ENCODE data around the gene PLAGL2.

The PLAGL2 gene

DNA sequence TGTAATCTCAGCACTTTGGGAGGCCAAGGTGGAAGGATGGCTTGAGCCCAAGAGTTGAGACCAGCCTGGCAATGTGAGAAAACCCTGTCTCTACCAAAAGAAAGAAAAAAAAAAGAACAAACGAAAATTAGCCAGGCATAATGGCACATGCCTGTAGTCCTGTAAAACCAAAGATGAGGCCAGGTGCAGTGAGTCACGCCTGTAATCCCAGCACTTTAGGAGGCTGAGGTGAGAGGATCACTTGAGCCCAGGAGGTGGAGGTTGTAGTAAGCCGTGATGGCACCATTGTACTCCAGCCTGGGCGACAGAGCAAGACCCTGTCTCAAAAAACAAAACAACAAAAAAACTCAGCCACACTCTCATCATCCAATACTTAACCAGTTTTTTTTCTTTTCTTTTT, 37.4 kb upstream of the PLAGL2 start:
- no peak for DNase-seq (ENCODE audit: low read depth)
- TF ChIP-seq, protein P1, sequence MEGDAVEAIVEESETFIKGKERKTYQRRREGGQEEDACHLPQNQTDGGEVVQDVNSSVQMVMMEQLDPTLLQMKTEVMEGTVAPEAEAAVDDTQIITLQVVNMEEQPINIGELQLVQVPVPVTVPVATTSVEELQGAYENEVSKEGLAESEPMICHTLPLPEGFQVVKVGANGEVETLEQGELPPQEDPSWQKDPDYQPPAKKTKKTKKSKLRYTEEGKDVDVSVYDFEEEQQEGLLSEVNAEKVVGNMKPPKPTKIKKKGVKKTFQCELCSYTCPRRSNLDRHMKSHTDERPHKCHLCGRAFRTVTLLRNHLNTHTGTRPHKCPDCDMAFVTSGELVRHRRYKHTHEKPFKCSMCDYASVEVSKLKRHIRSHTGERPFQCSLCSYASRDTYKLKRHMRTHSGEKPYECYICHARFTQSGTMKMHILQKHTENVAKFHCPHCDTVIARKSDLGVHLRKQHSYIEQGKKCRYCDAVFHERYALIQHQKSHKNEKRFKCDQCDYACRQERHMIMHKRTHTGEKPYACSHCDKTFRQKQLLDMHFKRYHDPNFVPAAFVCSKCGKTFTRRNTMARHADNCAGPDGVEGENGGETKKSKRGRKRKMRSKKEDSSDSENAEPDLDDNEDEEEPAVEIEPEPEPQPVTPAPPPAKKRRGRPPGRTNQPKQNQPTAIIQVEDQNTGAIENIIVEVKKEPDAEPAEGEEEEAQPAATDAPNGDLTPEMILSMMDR (IDR thresholded peaks at IDR 0.05; ENCODE audit: low read length, missing control alignments) = no peak
- no peak overlapping the region for H3K4me3 ChIP-seq (replicated peaks; ENCODE audit: low read depth, low read length)

GRCh38 chr20:32244150-32244823, 36.7 kb upstream of the PLAGL2 start:
- TF ChIP-seq, protein P1 (IDR thresholded peaks at IDR 0.05; ENCODE audit: low read length, missing control alignments) = no peak
- H3K4me3 ChIP-seq (replicated peaks; ENCODE audit: low read depth, low read length) = no peak overlapping the region
- DNase-seq (ENCODE audit: low read depth) = no peak

DNA sequence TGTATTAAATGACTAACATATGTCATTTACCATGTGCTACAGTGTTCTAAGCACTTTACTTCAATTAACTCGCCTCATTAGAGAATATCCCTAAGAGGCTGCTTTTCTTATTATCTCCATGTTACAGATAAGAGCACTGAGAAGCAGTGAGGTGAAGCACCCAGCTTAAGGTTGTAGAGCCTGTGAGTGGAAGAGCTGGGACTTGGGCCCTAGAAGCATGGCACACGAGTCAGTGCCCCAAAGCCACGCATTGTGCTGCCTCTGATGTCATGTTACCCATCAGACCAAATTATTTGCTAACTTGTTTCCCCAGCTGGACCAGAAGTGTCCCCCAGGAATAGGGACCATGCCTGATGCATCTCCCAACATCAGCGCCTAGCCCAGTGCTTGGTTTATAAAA, 34.3 kb upstream of the PLAGL2 start:
- no peak overlapping the region for H3K4me3 ChIP-seq (replicated peaks; ENCODE audit: low read depth, low read length)
- TF ChIP-seq, protein P1 (IDR thresholded peaks at IDR 0.05; ENCODE audit: low read length, missing control alignments) = no peak
- DNase-seq (ENCODE audit: low read depth) = no peak

DNA sequence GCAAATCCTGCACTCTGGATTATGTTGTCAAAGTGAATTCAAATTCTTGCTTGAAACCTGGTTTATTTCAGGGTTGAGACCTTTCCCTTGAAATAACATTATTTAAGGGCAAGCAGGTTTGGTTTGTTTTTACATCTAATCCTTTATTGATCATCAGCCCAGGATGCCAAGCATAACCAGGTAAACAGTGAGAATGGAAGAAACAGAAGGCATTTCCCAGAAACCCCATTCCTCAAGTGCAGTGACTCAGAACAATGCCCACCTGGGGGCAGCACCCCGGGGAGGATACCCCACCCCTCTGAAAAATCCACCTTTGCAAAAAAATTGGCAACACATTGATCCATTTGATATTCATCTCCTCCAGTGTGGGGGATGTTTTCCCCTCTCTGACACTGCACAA, 32.7 kb upstream of the PLAGL2 start:
- no peak for DNase-seq (ENCODE audit: low read depth)
- TF ChIP-seq, protein P1 (IDR thresholded peaks at IDR 0.05; ENCODE audit: low read length, missing control alignments) = no peak
- H3K4me3 ChIP-seq (replicated peaks; ENCODE audit: low read depth, low read length) = no peak overlapping the region

GRCh38 chr20:32238483-32239425, 31.2 kb upstream of the PLAGL2 start:
- TF ChIP-seq, protein P1 (IDR thresholded peaks at IDR 0.05; ENCODE audit: low read length, missing control alignments) = no peak
- no peak for DNase-seq (ENCODE audit: low read depth)
- H3K4me3 ChIP-seq (replicated peaks; ENCODE audit: low read depth, low read length) = no peak overlapping the region

GRCh38 chr20:32237419-32237818, 29.9 kb upstream of the PLAGL2 start:
- TF ChIP-seq, protein P1 (IDR thresholded peaks at IDR 0.05; ENCODE audit: low read length, missing control alignments) = no peak
- H3K4me3 ChIP-seq (replicated peaks; ENCODE audit: low read depth, low read length) = no peak overlapping the region
- DNase-seq (ENCODE audit: low read depth) = no peak

Measured in fibroblast of pulmonary artery (primary cell).